GM23248 (cell line): ENCODE measurements around the gene SERTAD2.

Experiments used
- EZH2 ChIP-seq: fragments of 200-600 bp; sonication (generic); IDR thresholded peaks from 2 replicates; pipeline ENCODE4 v1.6.1; 2018; ENCODE audit warnings: antibody characterized with exemption, mild to moderate bottlenecking; ENCODE audit not compliant: insufficient read depth, poor library complexity, severe bottlenecking
- EZH2phosphoT487 ChIP-seq: fragments of 200-600 bp; sonication (generic); IDR thresholded peaks from 2 replicates; pipeline ENCODE4 v1.6.1; 2018; ENCODE audit warnings: antibody characterized with exemption, moderate library complexity, mild to moderate bottlenecking, low read depth; ENCODE audit not compliant: insufficient read depth

DNA sequence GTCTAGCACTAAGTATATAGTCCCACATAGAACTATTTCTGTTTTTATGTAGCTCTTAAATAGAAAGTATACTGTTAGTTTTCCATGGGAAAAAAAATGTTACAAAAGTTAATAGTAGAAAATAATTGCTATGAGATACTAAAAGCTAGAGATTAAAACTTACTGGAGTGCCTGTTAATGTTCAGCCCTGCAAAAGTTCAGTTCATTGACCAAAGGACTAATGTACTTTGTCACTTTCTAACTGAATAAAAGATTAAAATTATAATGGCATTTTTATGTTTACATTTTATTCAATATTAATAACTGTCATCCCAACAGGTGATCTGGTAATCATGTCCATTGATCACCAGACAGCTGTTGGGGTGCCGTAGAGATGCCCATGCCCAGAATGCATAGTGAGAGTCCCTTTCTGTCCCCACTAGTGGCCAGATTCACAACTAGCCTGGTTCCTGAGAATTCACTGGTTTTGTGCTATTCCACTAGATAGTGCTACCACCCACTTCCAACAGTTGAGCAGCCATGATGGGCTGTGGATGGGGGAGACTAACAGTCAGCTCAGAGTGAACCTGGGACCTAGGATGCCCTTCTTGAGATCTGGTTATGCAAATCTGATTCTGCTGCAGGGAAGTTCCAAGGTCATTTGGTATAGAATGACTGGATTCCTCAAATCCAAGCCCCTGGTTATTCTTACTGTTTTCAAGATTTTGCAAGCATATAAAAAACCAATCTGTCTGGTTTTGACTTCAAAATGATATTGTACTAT is 71.8 kb downstream of the SERTAD2 start:
- TF ChIP-seq EZH2 (no peak), EZH2phosphoT487 (no peak)
